Neural cell (in vitro differentiated cells): ENCODE measurements around the gene PLD3. TPM values are rescaled to one million over a fixed set of nuclear protein-coding genes. Genes with fewer than 3 reads are reported as not detected.

Experiments
- H2AFZ ChIP-seq: fragments of 200-600, 300-800 bp; sonication (generic), shearing (Covaris generic); 2 replicates; pipeline ENCODE4 v1.6.0; 2014; ENCODE audit warnings: low read depth, mild to moderate bottlenecking, antibody characterized with exemption, low read length, moderate library complexity
- H3F3A ChIP-seq: fragments of 200-600 bp; shearing (Covaris generic); 2 replicates; pipeline ENCODE4 v1.6.1; 2016; ENCODE audit warnings: mild to moderate bottlenecking, moderate library complexity, mixed read lengths, antibody characterized with exemption, low read length; ENCODE audit not compliant: insufficient read depth, poor library complexity, severe bottlenecking
- H3K27ac ChIP-seq: fragments of 200-600, 300-800 bp; sonication (generic), shearing (Covaris generic); 2 replicates; pipeline ENCODE4 v1.5.1; 2014; ENCODE audit warnings: mild to moderate bottlenecking, low read length, moderate library complexity
- H3K27me3 ChIP-seq: fragments of 300-800, 200-600 bp; sonication (generic), shearing (Covaris generic); 2 replicates; pipeline ENCODE4 v1.6.0; 2014; ENCODE audit warnings: mild to moderate bottlenecking, low read depth, low read length, moderate library complexity; ENCODE audit not compliant: insufficient read depth
- H3K36me3 ChIP-seq: fragments of 300-800, 200-600 bp; sonication (generic), shearing (Covaris generic); 2 replicates; pipeline ENCODE4 v1.5.1; 2014; ENCODE audit warnings: mild to moderate bottlenecking, antibody characterized with exemption, low read length, moderate library complexity; ENCODE audit not compliant: insufficient read depth
- H3K4me2 ChIP-seq: fragments of 300-800, 200-600 bp; sonication (generic), shearing (Covaris generic); 2 replicates; pipeline ENCODE4 v1.6.0; 2014; ENCODE audit warnings: mild to moderate bottlenecking, low read length
- H3K4me3 ChIP-seq: fragments of 300-800, 200-600 bp; sonication (generic), shearing (Covaris generic); 2 replicates; pipeline ENCODE4 v1.5.1; 2014; ENCODE audit warnings: mild to moderate bottlenecking, low read length, moderate library complexity
- H3K79me2 ChIP-seq: fragments of 200-600 bp; shearing (Covaris generic); replicated peaks from 2 replicates; pipeline ENCODE4 v1.6.0; 2014; ENCODE audit warnings: mild to moderate bottlenecking, low read length, moderate library complexity; ENCODE audit not compliant: insufficient read depth
- H3K9ac ChIP-seq: fragments of 300-800, 200-600 bp; sonication (generic), shearing (Covaris generic); 2 replicates; pipeline ENCODE4 v1.6.1; 2016; ENCODE audit warnings: mild to moderate bottlenecking, low read length, mixed read lengths
- H3K9me2 ChIP-seq: fragments of 200-600 bp; shearing (Covaris generic); 2 replicates; pipeline ENCODE4 v1.6.1; 2016; ENCODE audit warnings: mild to moderate bottlenecking, low read length, mixed read lengths; ENCODE audit not compliant: insufficient read depth
- H3K9me3 ChIP-seq: fragments of 200-600, 300-800 bp; sonication (generic), shearing (Covaris generic); 2 replicates; pipeline ENCODE4 v1.6.1; 2016; ENCODE audit warnings: mild to moderate bottlenecking, mixed run types, low read length, moderate library complexity, mixed read lengths
- H4K20me1 ChIP-seq: fragments of 200-600 bp; shearing (Covaris generic); 2 replicates; pipeline ENCODE4 v1.6.1; 2016; ENCODE audit warnings: mild to moderate bottlenecking, mixed run types; ENCODE audit not compliant: insufficient read depth
- EP300 ChIP-seq: fragments of 450-650 bp; conservative IDR thresholded peaks from 2 replicates; pipeline ENCODE4 v1.6.1; 2014; ENCODE audit warnings: antibody characterized with exemption, mild to moderate bottlenecking, moderate library complexity; ENCODE audit not compliant: poor library complexity, severe bottlenecking
- EZH2 ChIP-seq: fragments of 200-600, 300-800 bp; shearing (Covaris generic), sonication (generic); IDR thresholded peaks from 2 replicates; pipeline ENCODE4 v1.6.1; 2014; ENCODE audit warnings: antibody characterized with exemption, low read length, borderline replicate concordance, mild to moderate bottlenecking; ENCODE audit not compliant: insufficient read depth, poor library complexity, severe bottlenecking
- MXI1 ChIP-seq: fragments of 450-650 bp; conservative IDR thresholded peaks from 2 replicates; pipeline ENCODE4 v1.6.1; 2014; ENCODE audit warnings: antibody characterized with exemption, mild to moderate bottlenecking; ENCODE audit not compliant: poor library complexity, severe bottlenecking
- POLR2AphosphoS5 ChIP-seq: IDR thresholded peaks from 2 replicates; pipeline ENCODE4 v1.6.1; 2012
- RAD21 ChIP-seq: fragments of 450-650 bp; conservative IDR thresholded peaks from 2 replicates; pipeline ENCODE4 v1.6.1; 2014; ENCODE audit warnings: antibody characterized with exemption, mild to moderate bottlenecking, moderate library complexity
- SMC3 ChIP-seq: fragments of 450-650 bp; conservative IDR thresholded peaks from 2 replicates; pipeline ENCODE4 v1.6.1; 2014; ENCODE audit warnings: antibody characterized with exemption, mild to moderate bottlenecking, moderate library complexity; ENCODE audit not compliant: poor library complexity
- TAF1 ChIP-seq: IDR thresholded peaks from 2 replicates; pipeline ENCODE4 v1.6.1; 2012; ENCODE audit warnings: low read depth
- polyA plus RNA-seq: library from polyadenylated mRNA; depleted of rRNA; stranded (reverse); fragments of >200 nt; gene quantifications from 2 replicates; pipeline ENCODE4 v1.2.3, GENCODE V29; 2014
- TF ChIP-seq, protein P1 (sequence below): IDR thresholded peaks from 2 replicates; pipeline ENCODE4 v1.6.1; 2012; ENCODE audit warnings: borderline replicate concordance
- TF ChIP-seq, protein P2 (sequence below): fragments of 450-650 bp; IDR thresholded peaks from 2 replicates; pipeline ENCODE4 v1.5.1; 2014; ENCODE audit warnings: antibody characterized with exemption, mild to moderate bottlenecking, moderate library complexity; ENCODE audit not compliant: poor library complexity, severe bottlenecking

The PLD3 gene
- polyA plus RNA-seq, 1 donor from 2014 or later: 426 TPM

DNA sequence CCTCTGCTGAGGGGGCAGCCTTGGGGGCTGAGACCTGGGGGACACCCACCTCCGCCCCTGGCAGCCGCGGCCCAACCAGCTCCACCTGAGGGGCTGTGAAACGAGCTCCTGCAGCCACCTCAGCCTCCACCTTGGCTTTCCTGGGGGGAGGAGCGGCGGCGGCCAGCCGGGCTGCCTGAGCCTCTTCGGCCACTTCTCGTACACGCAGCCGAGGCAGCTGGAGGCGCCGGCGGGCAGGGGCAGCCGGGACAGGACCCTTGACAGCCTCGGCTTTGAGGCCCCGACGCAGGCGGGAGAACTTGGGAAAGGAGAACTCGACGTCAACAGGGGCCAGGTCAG, 49.0 kb downstream of the PLD3 start:
- no peaks in the 10 kb centered on the region for H3K9me2 ChIP-seq
- no peaks in the 10 kb centered on the region for H4K20me1 ChIP-seq
- H3K9ac ChIP-seq: no peak overlapping the region
- no peaks in the 10 kb centered on the region for H3F3A ChIP-seq
- no peaks in the 10 kb centered on the region for H3K27me3 ChIP-seq
- no peaks in the 10 kb centered on the region for H3K36me3 ChIP-seq
- no peaks in the 10 kb centered on the region for H3K79me2 ChIP-seq
- H3K9me3 ChIP-seq: no peaks in the 10 kb centered on the region
- TF ChIP-seq EP300 (no peak), MXI1 (no peak), POLR2AphosphoS5 (no peak), RAD21 (no peak), EZH2 (no peak), TAF1 (no peak), SMC3 (no peak)
- TF ChIP-seq, protein P1, sequence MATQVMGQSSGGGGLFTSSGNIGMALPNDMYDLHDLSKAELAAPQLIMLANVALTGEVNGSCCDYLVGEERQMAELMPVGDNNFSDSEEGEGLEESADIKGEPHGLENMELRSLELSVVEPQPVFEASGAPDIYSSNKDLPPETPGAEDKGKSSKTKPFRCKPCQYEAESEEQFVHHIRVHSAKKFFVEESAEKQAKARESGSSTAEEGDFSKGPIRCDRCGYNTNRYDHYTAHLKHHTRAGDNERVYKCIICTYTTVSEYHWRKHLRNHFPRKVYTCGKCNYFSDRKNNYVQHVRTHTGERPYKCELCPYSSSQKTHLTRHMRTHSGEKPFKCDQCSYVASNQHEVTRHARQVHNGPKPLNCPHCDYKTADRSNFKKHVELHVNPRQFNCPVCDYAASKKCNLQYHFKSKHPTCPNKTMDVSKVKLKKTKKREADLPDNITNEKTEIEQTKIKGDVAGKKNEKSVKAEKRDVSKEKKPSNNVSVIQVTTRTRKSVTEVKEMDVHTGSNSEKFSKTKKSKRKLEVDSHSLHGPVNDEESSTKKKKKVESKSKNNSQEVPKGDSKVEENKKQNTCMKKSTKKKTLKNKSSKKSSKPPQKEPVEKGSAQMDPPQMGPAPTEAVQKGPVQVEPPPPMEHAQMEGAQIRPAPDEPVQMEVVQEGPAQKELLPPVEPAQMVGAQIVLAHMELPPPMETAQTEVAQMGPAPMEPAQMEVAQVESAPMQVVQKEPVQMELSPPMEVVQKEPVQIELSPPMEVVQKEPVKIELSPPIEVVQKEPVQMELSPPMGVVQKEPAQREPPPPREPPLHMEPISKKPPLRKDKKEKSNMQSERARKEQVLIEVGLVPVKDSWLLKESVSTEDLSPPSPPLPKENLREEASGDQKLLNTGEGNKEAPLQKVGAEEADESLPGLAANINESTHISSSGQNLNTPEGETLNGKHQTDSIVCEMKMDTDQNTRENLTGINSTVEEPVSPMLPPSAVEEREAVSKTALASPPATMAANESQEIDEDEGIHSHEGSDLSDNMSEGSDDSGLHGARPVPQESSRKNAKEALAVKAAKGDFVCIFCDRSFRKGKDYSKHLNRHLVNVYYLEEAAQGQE: no peak
- TF ChIP-seq, protein P2, sequence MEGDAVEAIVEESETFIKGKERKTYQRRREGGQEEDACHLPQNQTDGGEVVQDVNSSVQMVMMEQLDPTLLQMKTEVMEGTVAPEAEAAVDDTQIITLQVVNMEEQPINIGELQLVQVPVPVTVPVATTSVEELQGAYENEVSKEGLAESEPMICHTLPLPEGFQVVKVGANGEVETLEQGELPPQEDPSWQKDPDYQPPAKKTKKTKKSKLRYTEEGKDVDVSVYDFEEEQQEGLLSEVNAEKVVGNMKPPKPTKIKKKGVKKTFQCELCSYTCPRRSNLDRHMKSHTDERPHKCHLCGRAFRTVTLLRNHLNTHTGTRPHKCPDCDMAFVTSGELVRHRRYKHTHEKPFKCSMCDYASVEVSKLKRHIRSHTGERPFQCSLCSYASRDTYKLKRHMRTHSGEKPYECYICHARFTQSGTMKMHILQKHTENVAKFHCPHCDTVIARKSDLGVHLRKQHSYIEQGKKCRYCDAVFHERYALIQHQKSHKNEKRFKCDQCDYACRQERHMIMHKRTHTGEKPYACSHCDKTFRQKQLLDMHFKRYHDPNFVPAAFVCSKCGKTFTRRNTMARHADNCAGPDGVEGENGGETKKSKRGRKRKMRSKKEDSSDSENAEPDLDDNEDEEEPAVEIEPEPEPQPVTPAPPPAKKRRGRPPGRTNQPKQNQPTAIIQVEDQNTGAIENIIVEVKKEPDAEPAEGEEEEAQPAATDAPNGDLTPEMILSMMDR: no peak
- no peak overlapping the region for H2AFZ ChIP-seq
- no peak overlapping the region for H3K27ac ChIP-seq
- no peak overlapping the region for H3K4me2 ChIP-seq
- no peak overlapping the region for H3K4me3 ChIP-seq

DNA sequence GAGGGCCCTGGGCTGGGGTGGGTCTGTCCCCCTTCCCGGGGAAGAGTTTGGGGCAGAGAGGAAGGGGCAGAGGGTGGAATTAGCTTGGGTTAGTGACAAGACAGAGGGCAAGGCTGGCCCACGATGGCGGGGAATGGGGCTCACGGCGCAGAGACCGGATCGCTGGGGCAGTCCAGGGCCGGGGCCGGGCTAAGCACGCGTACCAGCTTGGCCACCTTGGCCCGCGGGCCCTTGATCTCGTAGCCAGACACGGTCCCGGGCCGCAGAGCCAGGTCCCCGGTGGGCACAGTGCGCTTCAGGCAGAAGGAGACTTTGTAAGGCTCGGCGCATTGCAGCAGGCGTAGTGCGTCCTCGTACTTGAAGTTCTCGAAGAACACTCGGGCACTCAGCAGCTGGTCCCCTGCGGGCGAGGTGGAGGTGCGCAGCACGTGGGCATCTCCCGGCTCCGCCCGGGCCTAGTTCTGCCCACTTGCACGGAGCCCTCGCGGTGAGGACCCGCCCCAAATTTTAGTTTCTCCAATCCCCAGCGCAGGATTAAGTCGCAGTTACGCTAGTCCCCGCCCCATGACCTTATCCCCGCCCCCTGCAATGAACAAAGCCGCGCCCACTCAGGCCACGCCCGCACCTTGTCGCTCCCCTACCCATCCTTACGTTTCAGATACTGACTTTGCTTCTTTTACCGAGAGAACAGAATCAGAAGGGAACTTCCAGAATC, 50.1 kb downstream of the PLD3 start:
- Histone ChIP-seq H3K27me3 (peaks cover under 1% of the 10 kb centered on the region), H3K79me2 (no peaks in the 10 kb centered on the region), H4K20me1 (no peaks in the 10 kb centered on the region), H2AFZ (no peak overlapping the region), H3K4me2 (no peak overlapping the region), H3K4me3 (no peak overlapping the region), H3K9ac (no peak overlapping the region), H3K9me3 (no peaks in the 10 kb centered on the region), H3K27ac (no peak overlapping the region), H3F3A (no peaks in the 10 kb centered on the region), H3K36me3 (no peaks in the 10 kb centered on the region), H3K9me2 (no peaks in the 10 kb centered on the region)
- no peak for TF ChIP-seq POLR2AphosphoS5
- TF ChIP-seq, protein P2: no peak
- no peak for TF ChIP-seq EZH2
- no peak for TF ChIP-seq RAD21
- no peak for TF ChIP-seq MXI1
- no peak for TF ChIP-seq SMC3
- no peak for TF ChIP-seq TAF1
- no peak for TF ChIP-seq EP300
